Breast epithelium (tissue), 4 donors: ENCODE results near the gene UACA. TPM values are rescaled to one million over a fixed set of nuclear protein-coding genes. Genes with fewer than 3 reads are reported as not detected.

Source experiments
- DNase-seq, 2 donors: peaks; one replicate each; pipeline ENCODE4 v3.0.0-alpha.2; 2019; ENCODE audit warnings: low spot score in 2 of 2
- H3K27ac ChIP-seq, 2 donors: fragments of 200-600 bp; sonication (generic) in 1 of 2; one replicate each; pipeline ENCODE4 v1.5.1; 2016 to 2019; ENCODE audit warnings: mild to moderate bottlenecking in 1 of 2
- H3K27me3 ChIP-seq, 2 donors: fragments of 200-600 bp; sonication (generic) in 1 of 2; one replicate each; pipeline versions ENCODE4 v1.5.1 to v1.6.0; 2017 to 2019; ENCODE audit warnings: control low read depth in 1 of 2, mild to moderate bottlenecking in 1 of 2
- H3K36me3 ChIP-seq: fragments of 200-600 bp; one replicate; pipeline ENCODE4 v1.5.1; 2019
- H3K4me1 ChIP-seq, 2 donors: fragments of 200-600 bp; sonication (generic); one replicate each; pipeline ENCODE4 v1.5.1; 2016 to 2019; ENCODE audit warnings: control low read depth in 1 of 2
- H3K4me3 ChIP-seq, 3 donors: fragments of 200-600 bp; sonication (generic); 1 replicate in 2 of 3; 2 replicates in 1 of 3; pipeline ENCODE4 v1.5.1; 2016 to 2019; ENCODE audit warnings: mild to moderate bottlenecking in 3 of 3, moderate library complexity in 2 of 3
- H3K9me3 ChIP-seq, 2 donors: fragments of 200-600 bp; sonication (generic) in 1 of 2; one replicate each; pipeline ENCODE4 v1.5.1; 2016 to 2019; ENCODE audit warnings: control low read depth in 1 of 2
- POLR2A ChIP-seq: fragments of 450-650 bp; IDR thresholded peaks from one replicate; pipeline ENCODE4 v1.6.1; 2016; ENCODE audit warnings: antibody characterized with exemption, mild to moderate bottlenecking, moderate library complexity
- POLR2AphosphoS5 ChIP-seq, 3 donors: sonication (generic); formaldehyde crosslinking; IDR thresholded peaks; one replicate each; pipeline ENCODE4 v1.6.1; 2017; ENCODE audit warnings: antibody characterized with exemption in 3 of 3
- intact Hi-C: fragments of 100-400 bp; cut with DNase I; formaldehyde crosslinking; loops from one replicate; pipeline ENCODE4 v1.15.1; 2023; ENCODE audit warnings: low total_unique reads
- total RNA-seq, 3 donors: library from RNA; depleted of rRNA; stranded (reverse); fragments of >200 nt; gene quantifications; one replicate each; pipeline ENCODE4 v1.1.0, GENCODE V29; 2016
- TF ChIP-seq, protein P1 (sequence below), 3 donors: fragments of 450-650 bp; IDR thresholded peaks; one replicate each; pipeline ENCODE4 v1.5.1; 2016 to 2017; ENCODE audit warnings: antibody characterized with exemption in 3 of 3, mild to moderate bottlenecking in 3 of 3, moderate library complexity in 3 of 3

Gene UACA
- total RNA-seq, 3 donors from 2014 or later, result 68.5 to 144 (median 71.7) TPM

DNA sequence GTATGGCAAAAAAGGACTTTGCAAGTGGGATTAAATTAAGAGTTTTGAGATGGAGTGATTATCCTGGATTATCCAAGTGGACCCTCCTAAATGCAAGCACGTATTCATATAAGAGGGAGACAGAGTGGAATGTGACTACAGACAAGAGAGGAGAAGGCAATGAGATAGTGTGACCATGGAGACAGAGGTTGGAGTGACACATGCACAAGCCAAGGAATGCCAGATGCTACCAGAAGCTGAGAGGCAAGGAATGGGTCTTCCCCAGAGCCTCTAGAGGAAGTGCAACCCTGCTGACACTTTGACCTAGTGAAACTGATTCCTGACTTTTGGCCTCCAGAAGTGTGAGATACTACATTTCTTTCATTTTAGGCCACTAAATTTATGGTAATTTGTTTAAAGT lies 117.2 kb downstream of the UACA start:
- H3K4me3 ChIP-seq, result no peak overlapping the region
- DNase-seq, result no peak
- intact Hi-C loops, result no loop called here
- no peaks in the 10 kb centered on the region for H3K27me3 ChIP-seq
- no peaks in the 10 kb centered on the region for H3K9me3 ChIP-seq
- no peaks in the 10 kb centered on the region for H3K36me3 ChIP-seq
- H3K4me1 ChIP-seq, result no peaks in the 10 kb centered on the region
- H3K27ac ChIP-seq, result no peak overlapping the region
- TF ChIP-seq POLR2AphosphoS5 (IDR thresholded peaks at IDR 0.05) (no peak), POLR2A (no peak)
- TF ChIP-seq, protein P1, sequence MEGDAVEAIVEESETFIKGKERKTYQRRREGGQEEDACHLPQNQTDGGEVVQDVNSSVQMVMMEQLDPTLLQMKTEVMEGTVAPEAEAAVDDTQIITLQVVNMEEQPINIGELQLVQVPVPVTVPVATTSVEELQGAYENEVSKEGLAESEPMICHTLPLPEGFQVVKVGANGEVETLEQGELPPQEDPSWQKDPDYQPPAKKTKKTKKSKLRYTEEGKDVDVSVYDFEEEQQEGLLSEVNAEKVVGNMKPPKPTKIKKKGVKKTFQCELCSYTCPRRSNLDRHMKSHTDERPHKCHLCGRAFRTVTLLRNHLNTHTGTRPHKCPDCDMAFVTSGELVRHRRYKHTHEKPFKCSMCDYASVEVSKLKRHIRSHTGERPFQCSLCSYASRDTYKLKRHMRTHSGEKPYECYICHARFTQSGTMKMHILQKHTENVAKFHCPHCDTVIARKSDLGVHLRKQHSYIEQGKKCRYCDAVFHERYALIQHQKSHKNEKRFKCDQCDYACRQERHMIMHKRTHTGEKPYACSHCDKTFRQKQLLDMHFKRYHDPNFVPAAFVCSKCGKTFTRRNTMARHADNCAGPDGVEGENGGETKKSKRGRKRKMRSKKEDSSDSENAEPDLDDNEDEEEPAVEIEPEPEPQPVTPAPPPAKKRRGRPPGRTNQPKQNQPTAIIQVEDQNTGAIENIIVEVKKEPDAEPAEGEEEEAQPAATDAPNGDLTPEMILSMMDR (IDR thresholded peaks at IDR 0.05), result no peak

DNA sequence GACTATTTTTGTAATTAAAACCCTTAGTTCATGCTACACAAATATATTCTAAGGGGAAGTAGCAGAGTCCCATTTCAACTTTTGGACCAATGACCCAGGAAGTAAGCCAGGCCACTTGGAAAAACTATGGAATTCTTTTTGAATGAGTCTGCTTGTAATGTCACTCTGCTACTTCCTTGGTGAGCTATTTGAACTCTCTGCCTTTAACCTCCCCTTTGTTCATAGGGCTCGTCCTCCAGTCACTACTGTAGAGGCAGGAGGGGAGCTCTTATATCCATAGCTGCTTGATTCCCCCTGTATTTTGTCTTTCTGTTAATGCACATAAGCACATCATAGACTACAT lies 119.6 kb downstream of the UACA start:
- Histone ChIP-seq H3K36me3 (no peaks in the 10 kb centered on the region), H3K9me3 (no peaks in the 10 kb centered on the region), H3K27ac (no peak overlapping the region), H3K4me1 (no peaks in the 10 kb centered on the region), H3K27me3 (no peaks in the 10 kb centered on the region), H3K4me3 (no peak overlapping the region)
- TF ChIP-seq POLR2AphosphoS5 (IDR thresholded peaks at IDR 0.05) (no peak), POLR2A (no peak)
- TF ChIP-seq, protein P1 (IDR thresholded peaks at IDR 0.05), result no peak
- intact Hi-C loops, result no loop called here
- no peak for DNase-seq

DNA sequence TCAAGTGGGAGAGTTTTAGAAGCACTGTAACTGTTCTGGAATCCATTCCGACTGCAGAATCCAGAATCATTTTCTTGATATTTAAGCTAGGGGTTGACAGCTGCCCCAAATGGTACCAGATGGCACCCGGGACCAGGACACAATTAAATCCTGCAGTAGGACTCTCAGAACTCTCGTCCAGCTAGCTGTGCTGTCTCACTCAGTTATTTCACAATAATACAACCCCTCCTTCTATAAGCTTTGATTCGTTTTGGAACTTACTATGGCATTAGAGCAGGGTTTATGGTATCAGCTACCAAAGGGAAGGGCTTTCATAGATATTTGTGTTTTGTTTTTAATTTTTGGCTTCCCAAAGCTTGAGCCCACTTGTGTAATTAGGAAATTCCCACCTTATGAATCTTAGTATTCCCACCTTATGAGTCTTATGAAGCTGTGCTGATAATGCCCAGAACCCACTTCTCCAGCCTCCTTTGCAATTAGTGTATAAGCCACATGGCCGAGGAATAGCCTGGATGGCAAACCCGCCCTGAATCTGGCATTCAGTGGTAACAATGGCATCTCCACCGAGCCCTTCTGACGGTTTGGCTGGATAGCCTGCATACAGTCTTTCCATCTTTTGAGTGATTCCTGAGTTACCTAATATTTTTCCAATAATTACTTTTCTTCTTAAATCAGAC lies 120.1 kb downstream of the UACA start:
- TF ChIP-seq, protein P1 (IDR thresholded peaks at IDR 0.05), result no peak
- TF ChIP-seq POLR2AphosphoS5 (IDR thresholded peaks at IDR 0.05) (no peak), POLR2A (no peak)
- Histone ChIP-seq H3K27ac (no peak overlapping the region), H3K36me3 (no peaks in the 10 kb centered on the region), H3K4me1 (no peaks in the 10 kb centered on the region), H3K9me3 (no peaks in the 10 kb centered on the region), H3K4me3 (no peak overlapping the region), H3K27me3 (no peaks in the 10 kb centered on the region)
- no peak for DNase-seq
- intact Hi-C loops, result no loop called here

DNA sequence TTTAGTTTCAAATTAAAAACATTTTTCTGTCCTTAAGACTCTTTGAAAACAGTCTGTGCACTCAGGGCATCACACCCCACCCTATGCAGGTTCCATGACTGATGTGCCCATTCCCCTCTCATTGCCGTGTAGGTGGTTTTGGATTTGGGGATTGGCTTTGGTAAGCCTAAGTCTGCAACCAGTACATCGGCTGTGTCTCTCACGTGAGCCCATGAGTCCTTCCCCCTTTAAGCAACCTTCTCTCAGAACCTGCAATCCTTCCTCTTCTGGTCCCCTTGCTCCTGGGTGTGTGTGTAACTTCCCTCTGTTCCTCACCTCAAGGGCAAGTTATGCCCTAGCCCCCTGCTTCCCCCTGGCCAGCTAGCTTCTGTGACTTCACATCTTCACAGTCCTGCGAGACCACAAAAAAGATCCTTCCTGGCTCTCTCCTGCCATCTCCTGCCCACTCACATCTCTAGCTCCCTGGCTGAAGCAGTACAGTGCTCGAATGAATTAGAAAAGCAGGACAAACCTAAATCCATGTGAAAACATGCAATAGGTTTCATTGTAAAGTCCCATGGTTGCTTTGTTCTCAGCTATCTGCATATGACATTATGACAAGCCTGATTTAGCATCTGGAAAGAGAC lies 126.7 kb downstream of the UACA start:
- TF ChIP-seq, protein P1 (IDR thresholded peaks at IDR 0.05), result no peak
- H3K9me3 ChIP-seq, result no peaks in the 10 kb centered on the region
- no peaks in the 10 kb centered on the region for H3K36me3 ChIP-seq
- no peaks in the 10 kb centered on the region for H3K27me3 ChIP-seq
- H3K4me1 ChIP-seq, result no peaks in the 10 kb centered on the region
- no peak overlapping the region for H3K4me3 ChIP-seq
- intact Hi-C loops, result no loop called here
- no peak for DNase-seq
- H3K27ac ChIP-seq, result no peak overlapping the region

DNA sequence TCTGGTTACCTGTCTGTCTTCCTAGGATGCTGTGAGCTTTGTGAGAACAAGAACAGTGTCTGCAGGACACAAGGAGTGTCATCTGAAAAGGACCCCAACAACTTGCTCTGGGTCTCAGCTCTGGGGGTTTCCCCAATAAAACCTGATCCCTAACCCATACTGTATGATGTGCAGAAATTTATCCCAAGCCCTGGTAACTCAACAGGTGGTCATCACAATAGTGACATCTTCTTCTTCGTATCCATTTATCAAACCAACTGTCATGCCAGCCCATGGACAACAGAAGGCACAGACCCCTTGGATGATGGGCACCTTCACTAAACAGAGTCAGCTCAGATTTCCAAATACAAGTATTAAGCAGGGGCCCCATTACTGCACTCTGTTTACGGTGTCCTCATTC lies 127.5 kb downstream of the UACA start:
- no peak for DNase-seq
- Histone ChIP-seq H3K4me3 (no peak overlapping the region), H3K4me1 (no peaks in the 10 kb centered on the region), H3K27me3 (no peaks in the 10 kb centered on the region), H3K9me3 (no peaks in the 10 kb centered on the region), H3K27ac (no peak overlapping the region), H3K36me3 (no peaks in the 10 kb centered on the region)
- intact Hi-C loops, result no loop called here
- TF ChIP-seq POLR2AphosphoS5 (IDR thresholded peaks at IDR 0.05), result no peak
- TF ChIP-seq, protein P1 (IDR thresholded peaks at IDR 0.05), result no peak
